Epithelial cell of proximal tubule (primary cell): Measurements from ENCODE around the gene KCNJ10. TPM values are rescaled to one million over a fixed set of nuclear protein-coding genes. Genes with fewer than 3 reads are reported as not detected.

Experiments
- DNase-seq: peaks from one replicate; pipeline ENCODE4 v3.0.0-alpha.2; 2011; ENCODE audit warnings: low read depth
- H3K4me3 ChIP-seq: 2 replicates; pipeline ENCODE4 v1.5.1; 2011; ENCODE audit warnings: low read depth, mild to moderate bottlenecking, low read length
- total RNA-seq: library from RNA; depleted of rRNA; stranded (reverse); fragments of >200 nt; gene quantifications from 2 replicates; pipeline ENCODE4 v1.2.3, GENCODE V29; 2015
- TF ChIP-seq, protein P1 (sequence below): conservative IDR thresholded peaks from 2 replicates; pipeline ENCODE4 v1.5.1; 2012; ENCODE audit warnings: low read depth, mild to moderate bottlenecking, low read length

Gene KCNJ10
- total RNA-seq, 1 donor from 2014 or later, result not detected

DNA sequence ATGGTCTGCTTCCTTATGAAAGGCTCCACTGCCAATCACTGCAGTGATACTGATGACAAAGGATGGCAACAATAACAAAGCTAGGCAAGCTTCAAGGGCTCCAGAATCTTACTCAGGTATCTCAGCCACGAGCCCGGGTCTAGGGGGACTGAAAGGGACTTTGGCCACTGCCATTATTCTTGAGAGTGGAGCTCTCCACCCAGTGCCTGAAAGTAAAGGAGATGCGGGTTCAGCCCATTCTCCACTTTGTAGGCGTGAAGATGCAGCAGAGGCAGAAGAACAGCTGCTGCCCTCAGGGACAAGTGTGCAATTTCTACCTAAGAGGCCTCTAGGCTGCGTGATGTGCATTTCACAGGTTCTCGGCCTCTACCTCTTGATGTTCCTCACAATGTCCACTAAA, 84.5 kb downstream of the KCNJ10 start:
- TF ChIP-seq, protein P1, sequence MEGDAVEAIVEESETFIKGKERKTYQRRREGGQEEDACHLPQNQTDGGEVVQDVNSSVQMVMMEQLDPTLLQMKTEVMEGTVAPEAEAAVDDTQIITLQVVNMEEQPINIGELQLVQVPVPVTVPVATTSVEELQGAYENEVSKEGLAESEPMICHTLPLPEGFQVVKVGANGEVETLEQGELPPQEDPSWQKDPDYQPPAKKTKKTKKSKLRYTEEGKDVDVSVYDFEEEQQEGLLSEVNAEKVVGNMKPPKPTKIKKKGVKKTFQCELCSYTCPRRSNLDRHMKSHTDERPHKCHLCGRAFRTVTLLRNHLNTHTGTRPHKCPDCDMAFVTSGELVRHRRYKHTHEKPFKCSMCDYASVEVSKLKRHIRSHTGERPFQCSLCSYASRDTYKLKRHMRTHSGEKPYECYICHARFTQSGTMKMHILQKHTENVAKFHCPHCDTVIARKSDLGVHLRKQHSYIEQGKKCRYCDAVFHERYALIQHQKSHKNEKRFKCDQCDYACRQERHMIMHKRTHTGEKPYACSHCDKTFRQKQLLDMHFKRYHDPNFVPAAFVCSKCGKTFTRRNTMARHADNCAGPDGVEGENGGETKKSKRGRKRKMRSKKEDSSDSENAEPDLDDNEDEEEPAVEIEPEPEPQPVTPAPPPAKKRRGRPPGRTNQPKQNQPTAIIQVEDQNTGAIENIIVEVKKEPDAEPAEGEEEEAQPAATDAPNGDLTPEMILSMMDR, result no peak
- H3K4me3 ChIP-seq, result no peak overlapping the region
- no peak for DNase-seq

DNA sequence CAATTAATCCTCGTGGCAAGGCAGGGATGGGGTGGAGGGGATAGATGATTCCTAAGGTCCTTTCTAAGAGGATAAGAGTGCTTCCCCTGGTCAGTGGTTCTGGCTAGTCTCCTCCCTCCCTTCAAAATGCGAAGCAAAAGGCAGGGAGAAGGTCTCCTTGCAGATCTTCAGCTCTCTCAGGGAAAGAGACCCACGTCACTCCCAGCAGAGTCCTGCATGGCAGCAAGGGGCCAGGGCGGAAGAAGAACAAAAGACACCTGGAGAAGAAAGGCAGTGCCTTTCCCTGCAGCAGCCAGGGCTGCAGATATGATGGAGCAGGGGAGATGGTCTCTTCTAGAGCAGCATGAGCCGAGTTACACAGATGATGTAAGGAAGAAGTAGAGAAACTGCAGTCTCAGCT, 86.3 kb downstream of the KCNJ10 start:
- TF ChIP-seq, protein P1, result no peak
- H3K4me3 ChIP-seq, result no peak overlapping the region
- DNase-seq, result no peak

DNA sequence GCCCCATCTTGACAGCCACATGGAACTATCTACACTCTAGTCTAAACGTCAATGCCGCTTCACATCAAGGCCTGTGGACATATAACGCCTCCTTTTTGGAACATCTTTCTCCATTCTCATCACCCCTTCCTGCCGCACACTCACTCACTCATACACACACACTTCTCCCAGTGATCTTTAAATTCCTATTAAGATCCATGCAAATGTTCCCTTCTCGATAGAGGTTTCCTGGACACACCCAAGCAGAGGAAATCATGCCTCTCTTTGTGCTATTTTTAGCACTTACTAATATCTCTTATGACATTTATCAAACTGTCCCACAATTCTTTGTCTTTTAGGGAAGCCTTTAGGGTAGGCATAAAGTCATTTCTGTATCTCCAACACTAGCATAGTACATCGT, 87.7 kb downstream of the KCNJ10 start:
- TF ChIP-seq, protein P1, result no peak
- DNase-seq, result no peak
- H3K4me3 ChIP-seq, result no peak overlapping the region

DNA sequence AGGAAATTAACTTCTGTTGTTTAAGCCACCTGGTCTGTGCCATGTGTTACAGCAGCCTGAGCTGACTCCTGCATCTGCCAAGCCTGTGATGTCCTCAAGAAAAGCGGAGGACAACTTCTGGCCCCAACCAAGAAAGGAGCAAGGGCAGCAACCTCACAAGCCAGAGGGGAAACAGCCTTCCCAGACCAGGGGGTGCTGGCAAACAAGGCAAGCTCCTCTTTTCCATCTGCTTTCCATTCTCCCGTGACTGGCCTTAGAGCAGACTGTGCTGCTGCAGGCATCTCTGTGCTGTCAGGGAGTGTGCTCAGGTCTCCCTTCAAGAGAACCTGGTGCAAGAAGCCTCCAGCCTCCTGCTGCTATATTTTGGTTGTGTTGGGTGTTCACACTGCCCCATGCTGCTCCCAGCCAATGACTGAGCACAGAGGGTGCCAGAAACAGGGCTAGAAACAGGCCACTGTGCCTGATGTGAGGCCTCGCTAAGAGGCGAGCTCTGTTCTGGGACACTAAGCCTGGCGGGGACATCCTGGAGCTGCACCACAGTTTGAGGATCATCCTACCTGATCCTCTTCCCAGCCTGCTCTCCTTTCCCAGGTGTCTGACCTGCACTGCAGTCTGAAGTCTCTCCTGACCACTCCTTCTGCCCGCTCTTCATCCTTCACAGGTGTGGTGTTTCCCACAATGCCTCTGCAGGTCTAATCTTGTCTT, 88.5 kb downstream of the KCNJ10 start:
- DNase-seq, result no peak
- TF ChIP-seq, protein P1, result no peak
- no peak overlapping the region for H3K4me3 ChIP-seq

DNA sequence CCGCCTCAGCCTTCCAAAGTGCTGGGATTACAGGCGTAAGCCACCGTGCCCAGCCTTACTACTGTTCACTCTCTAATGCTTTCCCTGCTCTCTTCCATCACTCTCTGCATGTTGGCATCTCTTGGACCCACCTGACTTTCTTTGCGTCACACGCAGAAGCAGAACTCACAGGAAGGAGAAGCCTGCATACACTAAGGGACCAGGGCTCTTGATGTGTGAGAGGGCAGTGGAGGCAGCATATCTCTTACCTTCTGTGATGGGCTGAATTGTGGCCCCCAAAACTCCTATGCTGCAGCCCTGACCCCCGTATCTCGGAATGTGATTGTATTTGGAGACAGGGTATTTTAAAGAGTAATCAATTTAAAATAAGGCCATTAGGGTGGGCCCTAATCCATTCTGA, 89.2 kb downstream of the KCNJ10 start:
- no peak overlapping the region for H3K4me3 ChIP-seq
- TF ChIP-seq, protein P1, result no peak
- DNase-seq, result no peak

DNA sequence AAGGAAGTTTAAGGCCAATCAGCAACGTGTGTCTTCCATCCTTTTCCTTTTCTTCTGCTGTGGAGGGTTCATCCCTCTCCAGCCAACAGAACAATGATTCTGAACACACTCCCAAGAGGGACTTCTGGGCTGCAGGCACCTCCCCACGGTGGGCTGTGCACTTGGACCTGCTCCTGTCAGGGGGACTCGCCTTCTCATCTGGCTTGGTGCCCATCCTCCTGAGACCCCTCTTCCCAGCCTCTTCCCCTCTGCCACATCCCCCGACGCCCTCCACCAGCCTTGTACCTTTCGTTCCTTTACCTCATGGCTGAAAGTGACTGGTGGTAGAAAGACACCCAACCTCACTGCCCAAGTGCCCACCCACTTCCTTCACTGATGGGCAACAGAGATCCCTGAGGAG, 89.9 kb downstream of the KCNJ10 start:
- DNase-seq, result no peak
- no peak overlapping the region for H3K4me3 ChIP-seq
- TF ChIP-seq, protein P1, result no peak

DNA sequence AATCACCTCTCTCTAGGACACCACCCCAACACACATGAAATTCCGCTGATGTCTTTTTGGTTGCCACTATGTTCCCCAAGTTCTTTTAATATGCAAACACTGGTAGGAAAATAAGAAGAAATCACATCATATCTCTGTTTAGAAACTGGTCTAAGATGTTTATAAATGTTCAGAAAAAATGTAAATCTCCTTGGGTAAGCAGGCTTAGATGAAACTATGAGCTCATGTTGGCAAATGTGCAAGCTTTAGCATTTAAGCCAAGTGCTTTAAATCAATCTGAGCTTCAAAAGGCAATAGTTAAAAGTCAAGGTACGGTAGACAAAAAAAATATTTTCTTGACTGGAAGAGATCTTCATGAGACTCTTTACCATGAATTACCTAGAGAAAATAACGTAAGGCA, 90.7 kb downstream of the KCNJ10 start:
- TF ChIP-seq, protein P1, result no peak
- no peak overlapping the region for H3K4me3 ChIP-seq
- no peak for DNase-seq
